HL-60 (cell line): ENCODE results near the gene CD300LF.

ENCODE experiments used
- CTCF ChIP-seq: IDR thresholded peaks from one replicate; pipeline ENCODE4 v1.5.1; 2011; ENCODE audit warnings: low read length, control low read depth, inconsistent platforms; ENCODE audit not compliant: insufficient read depth
- GABPA ChIP-seq: IDR thresholded peaks from 2 replicates; pipeline ENCODE4 v1.6.1; 2012; ENCODE audit warnings: low read depth
- POLR2AphosphoS5 ChIP-seq: IDR thresholded peaks from 2 replicates; pipeline ENCODE4 v1.6.1; 2012; ENCODE audit warnings: low read depth
- TF ChIP-seq, protein P1 (sequence below): IDR thresholded peaks from 2 replicates; pipeline ENCODE4 v1.6.1; 2012; ENCODE audit warnings: low read depth; ENCODE audit not compliant: insufficient replicate concordance

DNA sequence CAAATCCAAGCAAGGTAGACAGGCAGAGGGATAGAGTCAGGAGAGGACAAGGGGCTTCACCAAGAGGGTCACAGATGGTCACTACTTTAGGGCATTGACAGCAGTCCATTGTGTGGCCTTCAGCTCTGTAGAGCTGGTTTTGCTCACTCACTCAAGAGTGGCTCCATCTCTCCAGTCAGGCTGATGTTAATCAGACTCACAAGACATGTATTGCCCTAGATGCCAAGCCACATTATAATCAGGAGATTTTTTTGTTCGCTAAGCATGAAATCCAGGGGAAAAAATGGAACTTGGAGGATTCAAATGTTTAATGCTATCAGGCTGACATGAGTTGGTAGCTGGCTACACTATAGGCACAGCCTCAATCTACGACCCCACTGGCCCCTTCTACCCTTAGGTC is 32.5 kb downstream of the CD300LF start:
- no peak for TF ChIP-seq CTCF
- no peak for TF ChIP-seq POLR2AphosphoS5
- TF ChIP-seq, protein P1, sequence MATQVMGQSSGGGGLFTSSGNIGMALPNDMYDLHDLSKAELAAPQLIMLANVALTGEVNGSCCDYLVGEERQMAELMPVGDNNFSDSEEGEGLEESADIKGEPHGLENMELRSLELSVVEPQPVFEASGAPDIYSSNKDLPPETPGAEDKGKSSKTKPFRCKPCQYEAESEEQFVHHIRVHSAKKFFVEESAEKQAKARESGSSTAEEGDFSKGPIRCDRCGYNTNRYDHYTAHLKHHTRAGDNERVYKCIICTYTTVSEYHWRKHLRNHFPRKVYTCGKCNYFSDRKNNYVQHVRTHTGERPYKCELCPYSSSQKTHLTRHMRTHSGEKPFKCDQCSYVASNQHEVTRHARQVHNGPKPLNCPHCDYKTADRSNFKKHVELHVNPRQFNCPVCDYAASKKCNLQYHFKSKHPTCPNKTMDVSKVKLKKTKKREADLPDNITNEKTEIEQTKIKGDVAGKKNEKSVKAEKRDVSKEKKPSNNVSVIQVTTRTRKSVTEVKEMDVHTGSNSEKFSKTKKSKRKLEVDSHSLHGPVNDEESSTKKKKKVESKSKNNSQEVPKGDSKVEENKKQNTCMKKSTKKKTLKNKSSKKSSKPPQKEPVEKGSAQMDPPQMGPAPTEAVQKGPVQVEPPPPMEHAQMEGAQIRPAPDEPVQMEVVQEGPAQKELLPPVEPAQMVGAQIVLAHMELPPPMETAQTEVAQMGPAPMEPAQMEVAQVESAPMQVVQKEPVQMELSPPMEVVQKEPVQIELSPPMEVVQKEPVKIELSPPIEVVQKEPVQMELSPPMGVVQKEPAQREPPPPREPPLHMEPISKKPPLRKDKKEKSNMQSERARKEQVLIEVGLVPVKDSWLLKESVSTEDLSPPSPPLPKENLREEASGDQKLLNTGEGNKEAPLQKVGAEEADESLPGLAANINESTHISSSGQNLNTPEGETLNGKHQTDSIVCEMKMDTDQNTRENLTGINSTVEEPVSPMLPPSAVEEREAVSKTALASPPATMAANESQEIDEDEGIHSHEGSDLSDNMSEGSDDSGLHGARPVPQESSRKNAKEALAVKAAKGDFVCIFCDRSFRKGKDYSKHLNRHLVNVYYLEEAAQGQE: no peak
- TF ChIP-seq GABPA: no peak
